ENCODE measurements around the gene RALGPS1.
"Not testable (repeated sequence)": the region's sequence is repeated elsewhere in the genome, so short reads cannot be mapped to it uniquely, and the experiment has no call there.

The RALGPS1 gene

DNA sequence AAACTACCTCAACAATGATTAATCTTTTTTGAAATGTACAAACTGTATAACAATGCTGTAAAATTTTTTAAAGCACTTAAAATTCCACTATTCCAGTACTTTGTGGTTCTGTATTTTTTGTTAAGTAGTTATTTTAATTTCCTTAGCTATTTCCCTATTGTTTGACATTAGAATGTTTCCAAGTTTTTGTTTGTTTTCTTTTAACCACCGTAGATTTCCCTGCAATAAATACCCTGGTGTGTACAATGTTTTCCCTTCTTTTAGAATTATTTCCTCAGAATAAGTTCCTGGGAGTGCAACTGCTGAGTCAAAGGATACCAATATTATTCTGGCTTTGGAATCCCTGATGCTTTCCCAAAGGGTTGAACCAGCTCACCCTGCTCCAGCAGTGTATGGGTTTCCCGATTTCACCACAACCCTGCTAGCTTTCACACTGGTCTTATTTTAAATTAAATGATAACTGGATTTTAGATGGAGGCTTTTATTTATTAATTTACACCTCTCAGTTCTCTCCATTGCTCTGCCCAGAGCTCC, 228.4 kb downstream of the RALGPS1 start:
- H3K36me3 ChIP-seq (ENCODE audit: insufficient read depth, low read length): no peaks in the 10 kb centered on the region

DNA sequence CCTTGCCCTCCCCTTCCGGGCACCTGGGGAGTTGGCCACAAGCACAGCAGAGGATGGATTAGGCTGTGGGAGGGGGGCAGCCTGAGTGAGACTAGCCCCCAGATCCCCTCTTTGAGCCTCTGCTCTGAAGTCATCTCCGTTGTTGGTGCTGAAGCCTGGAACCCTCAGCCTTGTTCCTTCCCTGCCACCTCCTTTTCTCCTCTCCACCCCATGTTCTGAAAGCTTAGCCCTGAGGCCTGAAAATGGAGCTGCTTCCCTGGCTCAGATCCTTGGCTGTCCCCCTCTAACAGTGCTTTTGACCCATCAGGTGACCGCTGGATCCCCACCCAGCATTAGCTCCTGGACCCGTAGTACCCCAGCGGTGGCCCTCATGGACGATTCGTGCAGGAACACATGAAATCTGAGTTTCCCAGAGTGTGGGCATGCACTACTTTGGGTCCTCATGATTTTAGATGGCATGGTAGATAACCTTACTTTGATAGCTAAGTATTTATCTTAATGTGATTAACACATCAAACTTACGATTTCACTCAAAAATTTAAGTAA, 229.4 kb downstream of the RALGPS1 start:
- H3K9me3 ChIP-seq (ENCODE audit: control insufficient read depth, insufficient read depth, low read length): no peaks in the 10 kb centered on the region
- no peaks in the 10 kb centered on the region for H3K36me3 ChIP-seq (ENCODE audit: insufficient read depth, low read length)
- no peak overlapping the region for H3K9ac ChIP-seq (ENCODE audit: low read depth, low read length)
- no peaks in the 10 kb centered on the region for H3K4me1 ChIP-seq (ENCODE audit: insufficient read depth, low read length)

More for the DNA sequence above, 228.4 kb downstream of the RALGPS1 start:
- no peaks in the 10 kb centered on the region for H3K4me1 ChIP-seq (ENCODE audit: insufficient read depth, low read length)
- H3K9ac ChIP-seq (ENCODE audit: low read depth, low read length): no peak overlapping the region
- H3K9me3 ChIP-seq (ENCODE audit: control insufficient read depth, insufficient read depth, low read length): no peaks in the 10 kb centered on the region

DNA sequence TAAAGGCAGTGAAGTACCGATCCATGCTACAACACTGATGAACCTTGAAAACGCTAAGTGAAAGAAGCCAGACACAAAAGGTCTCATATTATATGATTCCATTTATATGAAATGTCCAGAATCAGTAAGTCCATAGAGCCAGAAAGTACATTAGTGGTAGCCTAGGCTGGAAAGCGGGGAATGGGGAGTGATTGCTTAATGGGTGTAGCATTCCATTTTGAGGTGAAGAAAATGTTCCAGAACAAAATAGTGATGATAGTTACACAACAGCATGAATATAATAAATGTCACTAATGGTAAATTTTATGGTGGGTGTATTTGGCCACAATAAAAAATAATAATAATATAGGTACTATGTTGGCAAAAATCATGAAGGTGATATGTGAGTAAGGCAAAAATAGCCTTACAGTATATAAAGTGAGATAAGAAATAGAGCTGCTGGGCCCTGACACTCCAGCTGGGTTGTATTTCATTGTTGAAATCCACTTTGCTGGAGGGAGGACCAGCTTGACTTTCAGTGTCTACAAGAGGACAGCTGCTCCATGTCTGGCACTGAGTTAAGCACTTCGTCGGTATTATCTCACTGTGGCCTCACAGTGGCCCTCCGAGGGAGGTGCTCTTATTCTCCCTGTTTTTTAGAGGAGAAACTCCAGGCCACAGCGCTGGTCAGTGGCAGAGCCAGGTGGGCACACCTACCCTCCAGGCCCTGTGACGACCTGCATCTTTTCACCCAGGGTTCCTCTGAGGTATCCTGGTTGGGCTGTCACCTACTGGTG, 230.3 kb downstream of the RALGPS1 start:
- Histone ChIP-seq H3K4me1 (ENCODE audit: insufficient read depth, low read length) (no peaks in the 10 kb centered on the region), H3K9me3 (ENCODE audit: control insufficient read depth, insufficient read depth, low read length) (no peaks in the 10 kb centered on the region), H3K36me3 (ENCODE audit: insufficient read depth, low read length) (no peaks in the 10 kb centered on the region), H3K9ac (ENCODE audit: low read depth, low read length) (no peak overlapping the region)

GRCh38 chr9:127146841-127147240, 232.3 kb downstream of the RALGPS1 start:
- not testable (repeated sequence) for H3K36me3 ChIP-seq (ENCODE audit: insufficient read depth, low read length); H3K4me1 ChIP-seq (ENCODE audit: insufficient read depth, low read length); H3K9ac ChIP-seq (ENCODE audit: low read depth, low read length); H3K9me3 ChIP-seq (ENCODE audit: control insufficient read depth, insufficient read depth, low read length)

- H3K36me3 ChIP-seq (ENCODE audit: insufficient read depth, low read length): no peaks in the 10 kb centered on the region
- no peaks in the 10 kb centered on the region for H3K4me1 ChIP-seq (ENCODE audit: insufficient read depth, low read length)
- H3K9ac ChIP-seq (ENCODE audit: low read depth, low read length): no peak overlapping the region
- no peaks in the 10 kb centered on the region for H3K9me3 ChIP-seq (ENCODE audit: control insufficient read depth, insufficient read depth, low read length)
These were observed 232.7 kb downstream of the RALGPS1 start for GRCh38 chr9:127147251-127147650.

DNA sequence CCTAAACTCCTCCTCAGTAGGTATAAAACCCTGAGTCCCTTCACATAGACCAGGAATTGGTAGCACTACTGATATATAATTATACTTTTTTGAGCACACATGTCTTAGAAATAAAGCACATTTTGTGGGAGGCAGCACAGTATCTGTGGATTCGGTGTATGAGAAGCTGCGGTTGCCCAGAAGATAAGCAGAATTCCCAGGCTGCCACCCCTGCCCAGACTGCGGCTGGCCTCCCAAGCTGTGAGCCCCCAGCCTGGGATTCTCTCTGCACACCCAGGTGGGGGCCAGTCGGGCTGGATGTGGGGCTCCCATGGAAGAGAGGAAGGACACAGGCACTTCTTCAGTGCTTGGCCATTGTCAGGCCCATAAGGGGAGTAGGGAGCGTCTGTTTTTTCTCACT, 233.4 kb downstream of the RALGPS1 start:
- Histone ChIP-seq H3K4me1 (ENCODE audit: insufficient read depth, low read length) (no peaks in the 10 kb centered on the region), H3K9ac (ENCODE audit: low read depth, low read length) (no peak overlapping the region), H3K36me3 (ENCODE audit: insufficient read depth, low read length) (no peaks in the 10 kb centered on the region), H3K9me3 (ENCODE audit: control insufficient read depth, insufficient read depth, low read length) (no peaks in the 10 kb centered on the region)

- no peak overlapping the region for H3K9ac ChIP-seq (ENCODE audit: low read depth, low read length)
- H3K4me1 ChIP-seq (ENCODE audit: insufficient read depth, low read length): no peaks in the 10 kb centered on the region
- H3K36me3 ChIP-seq (ENCODE audit: insufficient read depth, low read length): no peaks in the 10 kb centered on the region
- no peaks in the 10 kb centered on the region for H3K9me3 ChIP-seq (ENCODE audit: control insufficient read depth, insufficient read depth, low read length)
These were observed 234.4 kb downstream of the RALGPS1 start for GRCh38 chr9:127149010-127149409.

- no peak overlapping the region for H3K9ac ChIP-seq (ENCODE audit: low read depth, low read length)
- no peaks in the 10 kb centered on the region for H3K4me1 ChIP-seq (ENCODE audit: insufficient read depth, low read length)
- H3K9me3 ChIP-seq (ENCODE audit: control insufficient read depth, insufficient read depth, low read length): no peaks in the 10 kb centered on the region
- H3K36me3 ChIP-seq (ENCODE audit: insufficient read depth, low read length): no peaks in the 10 kb centered on the region
These were observed 235.1 kb downstream of the RALGPS1 start for GRCh38 chr9:127149463-127150390.

- Histone ChIP-seq H3K36me3 (ENCODE audit: insufficient read depth, low read length) (no peaks in the 10 kb centered on the region), H3K9ac (ENCODE audit: low read depth, low read length) (no peak overlapping the region), H3K4me1 (ENCODE audit: insufficient read depth, low read length) (no peaks in the 10 kb centered on the region), H3K9me3 (ENCODE audit: control insufficient read depth, insufficient read depth, low read length) (no peaks in the 10 kb centered on the region)
These were observed 238.9 kb downstream of the RALGPS1 start for GRCh38 chr9:127153501-127153900.

GRCh38 chr9:127154003-127154389, 239.4 kb downstream of the RALGPS1 start:
- Histone ChIP-seq H3K36me3 (ENCODE audit: insufficient read depth, low read length) (no peaks in the 10 kb centered on the region), H3K9me3 (ENCODE audit: control insufficient read depth, insufficient read depth, low read length) (no peaks in the 10 kb centered on the region), H3K4me1 (ENCODE audit: insufficient read depth, low read length) (peaks cover 2% of the 10 kb centered on the region; the same call in 1 of the 2 replicates), H3K9ac (ENCODE audit: low read depth, low read length) (no peak overlapping the region)

DNA sequence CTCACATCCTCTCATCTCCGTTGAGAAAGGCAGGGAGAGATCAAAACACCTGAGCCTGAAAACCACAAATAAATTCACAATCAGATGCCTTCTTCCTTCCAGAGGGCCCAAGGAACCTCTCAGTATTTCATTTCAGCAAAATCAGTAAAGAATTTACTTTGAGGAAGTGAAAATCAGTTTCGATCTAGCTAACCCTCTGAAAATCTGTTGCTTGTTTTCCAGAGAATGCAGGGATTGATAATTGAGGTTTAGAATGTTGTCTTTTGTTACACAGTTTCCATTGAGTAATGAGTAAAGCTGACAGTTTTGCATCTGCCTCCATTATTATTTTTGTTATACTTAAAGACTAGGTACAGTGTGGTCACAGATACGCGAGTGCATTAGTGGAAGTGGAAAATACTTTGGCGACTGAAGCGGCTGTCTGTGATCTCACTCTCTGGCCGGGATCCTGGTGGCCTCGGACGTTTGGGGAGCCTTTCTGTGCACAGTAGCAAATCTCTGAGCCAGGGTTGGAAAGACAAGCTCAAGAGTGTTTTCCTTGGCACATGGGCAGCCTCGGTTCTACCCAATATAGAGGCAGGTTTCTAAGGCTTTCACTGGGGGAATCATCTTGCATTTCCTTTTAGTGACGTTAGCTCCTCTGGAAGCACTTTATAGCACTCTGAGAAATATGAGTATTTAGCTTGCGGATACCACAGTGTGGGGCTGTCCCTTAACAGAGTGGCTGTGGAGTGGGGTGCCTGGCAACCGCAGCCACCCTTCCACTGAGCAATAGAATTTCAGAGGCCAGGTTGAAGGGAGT, 240.0 kb downstream of the RALGPS1 start:
- Histone ChIP-seq H3K4me1 (ENCODE audit: insufficient read depth, low read length) (peaks cover 5% of the 10 kb centered on the region), H3K36me3 (ENCODE audit: insufficient read depth, low read length) (no peaks in the 10 kb centered on the region), H3K9ac (ENCODE audit: low read depth, low read length) (no peak overlapping the region), H3K9me3 (ENCODE audit: control insufficient read depth, insufficient read depth, low read length) (no peaks in the 10 kb centered on the region)

DNA sequence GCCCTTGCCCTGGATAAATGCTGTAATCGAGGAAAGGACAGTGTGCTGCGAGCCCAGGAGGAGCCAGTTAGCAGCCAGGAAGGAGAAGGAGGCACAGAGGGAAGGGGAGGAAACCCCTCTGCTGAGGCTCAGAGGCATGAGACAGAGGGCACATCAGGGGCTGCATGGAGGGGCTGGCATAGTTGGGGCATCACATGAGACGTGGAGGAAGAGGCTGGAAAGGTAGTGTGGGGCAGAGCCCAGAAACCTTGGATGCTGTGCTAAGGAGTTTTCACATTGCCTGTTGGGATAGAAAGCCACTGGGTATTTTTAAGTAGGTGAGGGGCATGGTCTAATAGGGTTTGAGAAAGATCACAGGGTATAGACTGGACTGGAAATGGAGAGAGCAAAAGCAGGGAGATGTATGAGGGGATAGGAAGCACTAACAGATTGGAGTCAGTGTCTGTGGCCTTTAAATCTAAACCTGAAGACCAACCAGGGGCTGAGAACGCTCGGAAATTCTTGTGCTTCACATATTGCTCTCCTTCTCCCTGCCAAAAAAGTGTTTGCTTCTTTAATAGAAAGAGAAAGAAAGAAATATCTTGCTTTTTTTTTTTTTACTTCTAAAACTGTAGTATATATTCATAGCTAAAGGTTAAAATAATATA, 240.9 kb downstream of the RALGPS1 start:
- Histone ChIP-seq H3K9me3 (ENCODE audit: control insufficient read depth, insufficient read depth, low read length) (no peaks in the 10 kb centered on the region), H3K9ac (ENCODE audit: low read depth, low read length) (no peak overlapping the region), H3K4me1 (ENCODE audit: insufficient read depth, low read length) (peaks cover 5% of the 10 kb centered on the region), H3K36me3 (ENCODE audit: insufficient read depth, low read length) (no peaks in the 10 kb centered on the region)

DNA sequence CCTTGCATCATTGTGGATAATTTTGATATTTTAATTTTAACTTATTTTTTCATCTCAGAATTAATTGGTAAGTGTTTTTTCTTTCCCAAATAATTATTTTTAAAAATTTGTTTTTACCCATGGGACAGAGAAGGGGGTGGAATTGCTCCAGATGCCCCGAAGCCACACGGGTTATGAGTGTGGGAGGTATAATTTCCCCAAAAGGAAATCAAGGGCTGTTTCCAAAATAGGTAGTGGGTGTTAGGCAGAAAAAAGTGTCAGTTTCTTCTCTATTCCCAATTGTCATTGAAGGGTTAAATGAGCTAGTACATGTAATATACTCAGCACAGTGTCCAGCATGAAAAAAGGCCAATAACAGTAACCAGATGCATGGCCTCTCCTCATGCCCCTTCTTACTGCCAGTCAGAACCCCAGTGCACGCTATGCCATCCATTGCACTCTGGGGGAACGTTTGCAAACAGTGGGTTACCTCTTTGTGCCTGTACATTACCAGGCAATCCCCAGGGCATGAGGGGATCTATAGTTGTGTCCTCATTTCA, 244.3 kb downstream of the RALGPS1 start:
- Histone ChIP-seq H3K36me3 (ENCODE audit: insufficient read depth, low read length) (no peaks in the 10 kb centered on the region), H3K4me1 (ENCODE audit: insufficient read depth, low read length) (peaks cover 16% of the 10 kb centered on the region), H3K9me3 (ENCODE audit: control insufficient read depth, insufficient read depth, low read length) (no peaks in the 10 kb centered on the region), H3K9ac (ENCODE audit: low read depth, low read length) (no peak overlapping the region)
